ENCODE measurements around the gene TRDN. TPM values are rescaled to one million over a fixed set of nuclear protein-coding genes. Genes with fewer than 3 reads are reported as not detected.

TRDN gene
- total and polyA plus RNA-seq, 10 donors, result 0.03 to 0.20 (median 0.10) TPM; not detected in 7

DNA sequence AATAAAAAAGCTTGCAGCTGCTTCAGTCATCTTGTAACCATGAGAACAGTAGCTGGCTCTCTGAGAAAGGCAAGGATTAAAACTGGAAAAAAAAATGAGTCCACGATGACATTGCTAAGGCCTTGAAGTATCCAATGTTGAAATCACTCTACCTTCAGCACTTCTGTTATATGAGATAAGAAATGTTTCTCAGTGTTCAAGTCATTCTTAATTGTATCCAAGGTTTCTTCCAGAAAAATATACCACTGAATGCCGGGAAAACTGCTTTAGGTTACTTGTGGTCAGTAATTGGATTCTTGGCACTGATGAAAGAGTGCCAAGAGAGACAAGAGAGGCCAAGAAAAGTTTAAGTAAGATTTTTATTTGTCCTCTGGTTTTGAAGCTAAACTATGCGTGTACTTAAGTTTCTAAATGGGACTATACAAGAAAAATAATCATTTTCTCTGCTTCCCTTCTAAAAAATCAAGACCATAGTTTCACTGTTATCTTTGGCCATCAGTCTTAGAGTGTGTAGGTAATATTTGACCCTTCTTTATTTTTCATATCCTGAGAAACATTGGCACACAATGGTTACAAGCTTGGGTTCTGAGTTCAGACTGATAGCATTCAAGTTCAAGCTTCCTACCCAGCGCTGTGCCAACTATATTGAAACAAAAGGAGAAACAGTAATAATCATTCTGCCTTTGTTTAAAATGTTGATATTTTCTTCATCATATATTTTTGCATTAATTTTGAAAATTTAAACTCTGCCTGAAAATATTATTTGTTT, 84.6 kb downstream of the TRDN start:
- H3K36me3 ChIP-seq, result no peaks in the 10 kb centered on the region
- peaks cover 0 to 10% (median 0%) of the 10 kb centered on the region in 8 donors for H3K9me3 ChIP-seq
- 45 to 58% (median 50%) methylated on average over 4 of the region's 4 CpGs for WGBS, 5 donors
- no peak overlapping the region for H3K27ac ChIP-seq
- H3K4me1 ChIP-seq, result no peaks in the 10 kb centered on the region
- H3K4me3 ChIP-seq, result no peak overlapping the region
- TF ChIP-seq, protein P1, sequence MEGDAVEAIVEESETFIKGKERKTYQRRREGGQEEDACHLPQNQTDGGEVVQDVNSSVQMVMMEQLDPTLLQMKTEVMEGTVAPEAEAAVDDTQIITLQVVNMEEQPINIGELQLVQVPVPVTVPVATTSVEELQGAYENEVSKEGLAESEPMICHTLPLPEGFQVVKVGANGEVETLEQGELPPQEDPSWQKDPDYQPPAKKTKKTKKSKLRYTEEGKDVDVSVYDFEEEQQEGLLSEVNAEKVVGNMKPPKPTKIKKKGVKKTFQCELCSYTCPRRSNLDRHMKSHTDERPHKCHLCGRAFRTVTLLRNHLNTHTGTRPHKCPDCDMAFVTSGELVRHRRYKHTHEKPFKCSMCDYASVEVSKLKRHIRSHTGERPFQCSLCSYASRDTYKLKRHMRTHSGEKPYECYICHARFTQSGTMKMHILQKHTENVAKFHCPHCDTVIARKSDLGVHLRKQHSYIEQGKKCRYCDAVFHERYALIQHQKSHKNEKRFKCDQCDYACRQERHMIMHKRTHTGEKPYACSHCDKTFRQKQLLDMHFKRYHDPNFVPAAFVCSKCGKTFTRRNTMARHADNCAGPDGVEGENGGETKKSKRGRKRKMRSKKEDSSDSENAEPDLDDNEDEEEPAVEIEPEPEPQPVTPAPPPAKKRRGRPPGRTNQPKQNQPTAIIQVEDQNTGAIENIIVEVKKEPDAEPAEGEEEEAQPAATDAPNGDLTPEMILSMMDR (IDR thresholded peaks at IDR 0.05 in 8 of 11, conservative IDR thresholded peaks at IDR 0.05 in 3 of 11), result no peak
- DNase-seq, result no peak
- H3K27me3 ChIP-seq (replicated peaks in 1 of 7), result no peaks in the 10 kb centered on the region
- intact Hi-C loops (cut with DNase I; ENCODE audit: low total_unique reads), result no loop called here

DNA sequence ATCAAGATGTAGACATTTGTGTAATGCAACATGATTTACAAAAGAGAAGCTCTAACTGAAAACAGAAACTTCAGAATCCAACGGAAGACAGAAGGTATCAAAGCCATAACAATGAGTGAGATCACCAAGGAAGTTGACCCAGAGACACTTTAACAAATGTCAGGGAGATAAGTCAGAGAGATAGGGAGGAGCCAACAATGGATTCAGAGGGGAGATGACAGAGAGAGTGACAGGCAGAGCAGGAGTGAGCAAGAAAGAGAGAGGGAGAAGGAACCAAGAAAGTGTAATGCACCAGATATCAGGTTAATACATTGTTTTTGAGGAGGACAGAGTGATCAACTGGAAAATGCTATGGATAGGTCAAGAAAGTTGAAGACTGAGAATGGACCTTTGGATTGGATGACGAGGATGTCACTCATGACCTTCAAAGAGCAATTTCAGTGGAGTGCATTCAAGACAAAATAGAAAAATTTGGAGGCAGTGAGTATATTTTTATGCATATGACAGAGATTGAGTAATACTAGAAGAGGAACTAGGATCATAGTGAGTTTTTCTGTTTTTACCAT, 86.6 kb downstream of the TRDN start:
- intact Hi-C loops (cut with DNase I; ENCODE audit: low total_unique reads), result no loop called here
- 64 to 87% (median 72%) methylated on average over 2 of the region's 2 CpGs for WGBS, 5 donors
- TF ChIP-seq POLR2A (IDR thresholded peaks at IDR 0.05), result no peak
- TF ChIP-seq, protein P1 (IDR thresholded peaks at IDR 0.05 in 8 of 11, conservative IDR thresholded peaks at IDR 0.05 in 3 of 11), result no peak
- no peak for TF ChIP-seq POLR2AphosphoS5 (IDR thresholded peaks at IDR 0.05)
- no peak overlapping the region for H3K27ac ChIP-seq
- H3K27me3 ChIP-seq (replicated peaks in 1 of 7), result no peaks in the 10 kb centered on the region
- no peak overlapping the region for H3K4me3 ChIP-seq
- no peaks in the 10 kb centered on the region for H3K36me3 ChIP-seq
- no peak for DNase-seq
- no peaks in the 10 kb centered on the region for H3K4me1 ChIP-seq
- peaks cover 0 to 10% (median 0%) of the 10 kb centered on the region in 8 donors for H3K9me3 ChIP-seq

DNA sequence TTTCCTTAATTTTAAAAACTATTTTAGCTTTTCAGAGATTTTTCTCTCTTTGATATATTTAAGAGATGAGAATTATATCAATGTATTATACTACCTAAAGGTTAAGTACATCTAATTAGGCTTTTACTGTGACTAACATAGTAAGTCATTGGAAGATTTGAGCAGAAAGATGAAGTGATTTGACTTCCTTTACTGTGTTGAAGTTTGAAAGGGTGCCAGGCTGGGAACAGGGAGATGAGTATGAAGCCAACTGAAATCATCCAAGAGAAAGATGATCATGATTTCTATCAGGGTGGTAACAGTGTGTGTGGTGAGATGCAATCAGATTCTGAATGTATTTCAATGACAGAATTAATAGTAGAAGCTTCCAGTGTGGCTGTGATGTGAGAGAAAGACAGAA, 87.3 kb downstream of the TRDN start:
- Histone ChIP-seq H3K4me1 (no peaks in the 10 kb centered on the region), H3K4me3 (no peak overlapping the region), H3K36me3 (no peaks in the 10 kb centered on the region), H3K27me3 (replicated peaks in 1 of 7) (no peaks in the 10 kb centered on the region), H3K9me3 (peaks cover 0 to 10% (median 0%) of the 10 kb centered on the region in 8 donors), H3K27ac (no peak overlapping the region)
- no peak for DNase-seq
- intact Hi-C loops (cut with DNase I; ENCODE audit: low total_unique reads), result no loop called here
- TF ChIP-seq, protein P1 (IDR thresholded peaks at IDR 0.05 in 8 of 11, conservative IDR thresholded peaks at IDR 0.05 in 3 of 11), result no peak
- TF ChIP-seq POLR2A (IDR thresholded peaks at IDR 0.05), result no peak
- no peak for TF ChIP-seq POLR2AphosphoS5 (IDR thresholded peaks at IDR 0.05)

DNA sequence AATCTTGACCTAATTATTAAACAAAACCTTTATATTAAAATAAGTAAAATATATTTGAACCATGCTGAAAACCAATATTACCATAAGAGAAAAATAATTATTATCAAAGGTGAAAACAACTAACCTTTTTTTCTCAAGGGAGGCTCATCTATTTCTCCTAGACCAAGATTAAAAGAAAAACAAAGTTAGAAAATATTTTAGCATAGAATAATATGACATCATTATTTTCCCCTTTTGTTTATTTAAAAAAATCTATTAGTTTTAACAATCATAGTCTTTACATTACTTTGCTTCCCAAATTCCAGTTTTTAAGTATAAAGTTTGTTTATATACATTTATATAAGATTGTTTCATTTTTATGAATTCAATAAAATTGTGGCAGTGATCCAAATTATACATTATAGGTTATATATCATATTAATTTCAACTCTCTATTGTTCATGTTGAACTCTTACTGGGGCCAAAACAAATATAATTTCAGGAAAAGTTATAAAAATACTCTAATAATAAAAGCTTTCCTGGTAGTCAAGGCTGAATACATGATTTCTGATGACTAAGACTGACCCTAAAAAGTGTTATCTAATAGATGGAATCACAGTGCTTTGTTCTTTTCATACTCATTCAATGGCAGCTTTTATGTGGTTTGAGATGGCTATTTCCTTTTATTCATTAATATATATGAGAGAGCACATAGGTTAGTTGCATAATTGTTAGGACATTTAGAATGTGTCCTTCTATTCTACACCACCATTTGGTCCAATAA, 89.4 kb downstream of the TRDN start:
- no peak for TF ChIP-seq POLR2AphosphoS5 (IDR thresholded peaks at IDR 0.05)
- no peak for TF ChIP-seq POLR2A (IDR thresholded peaks at IDR 0.05)
- TF ChIP-seq, protein P1 (IDR thresholded peaks at IDR 0.05 in 8 of 11, conservative IDR thresholded peaks at IDR 0.05 in 3 of 11), result no peak
- H3K27me3 ChIP-seq (replicated peaks in 1 of 7), result no peaks in the 10 kb centered on the region
- no peaks in the 10 kb centered on the region for H3K4me1 ChIP-seq
- no peaks in the 10 kb centered on the region for H3K36me3 ChIP-seq
- intact Hi-C loops (cut with DNase I; ENCODE audit: low total_unique reads), result no loop called here
- H3K9me3 ChIP-seq, result no peaks in the 10 kb centered on the region
- DNase-seq, result no peak
- H3K27ac ChIP-seq, result no peak overlapping the region
- no peak overlapping the region for H3K4me3 ChIP-seq
